Choroid plexus epithelial cell (primary cell): Measurements from ENCODE around the gene TLR10.
A peak's percentile ranks its signal among the peaks of the same experiment; 100 is the strongest.

ENCODE experiments used
- DNase-seq: peaks from one replicate; pipeline ENCODE4 v3.0.0-alpha.2; 2010; ENCODE audit warnings: low read depth
- H3K4me3 ChIP-seq: 2 replicates; pipeline ENCODE4 v1.5.1; 2011; ENCODE audit warnings: low read depth, mild to moderate bottlenecking, control low read depth, low read length, moderate library complexity
- CTCF ChIP-seq: conservative IDR thresholded peaks from 2 replicates; pipeline ENCODE4 v1.5.1; 2011; ENCODE audit warnings: low read depth, mild to moderate bottlenecking, control low read depth, inconsistent platforms, low read length, moderate library complexity

The TLR10 gene

DNA sequence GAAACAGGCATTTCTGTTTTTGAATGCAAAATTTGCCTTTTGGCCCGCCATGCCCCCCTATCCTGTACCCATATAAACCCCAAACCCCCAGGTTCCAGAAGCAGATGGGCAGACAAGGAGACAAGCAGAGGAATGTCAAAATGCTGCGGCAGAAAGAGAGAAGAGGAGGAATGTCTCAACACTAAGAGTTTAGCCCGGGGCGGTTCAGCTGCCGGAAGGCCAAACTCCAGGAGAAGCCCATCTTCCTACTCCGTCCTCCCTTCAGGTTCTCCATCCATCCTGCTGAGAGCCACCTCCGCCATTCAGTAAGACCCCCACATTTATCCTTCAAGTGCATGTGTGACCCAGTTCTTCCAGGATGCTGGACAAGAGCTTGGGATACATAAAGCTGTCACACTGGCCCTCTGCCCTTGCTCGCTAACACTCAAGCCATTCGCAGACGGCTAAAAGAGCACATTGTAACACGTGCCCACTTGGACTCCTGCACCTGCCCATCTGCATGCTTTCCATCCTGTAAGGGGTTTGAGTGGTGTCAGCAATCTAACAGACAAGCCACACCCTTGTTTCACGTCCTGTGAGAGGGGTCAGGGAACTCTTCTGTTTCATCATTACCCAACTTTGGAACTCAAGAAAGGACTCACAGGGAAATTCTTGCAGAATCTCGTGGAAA lies 31.3 kb downstream of the TLR10 start:
- no peak overlapping the region for H3K4me3 ChIP-seq
- no peak for DNase-seq
- TF ChIP-seq CTCF, result no peak

DNA sequence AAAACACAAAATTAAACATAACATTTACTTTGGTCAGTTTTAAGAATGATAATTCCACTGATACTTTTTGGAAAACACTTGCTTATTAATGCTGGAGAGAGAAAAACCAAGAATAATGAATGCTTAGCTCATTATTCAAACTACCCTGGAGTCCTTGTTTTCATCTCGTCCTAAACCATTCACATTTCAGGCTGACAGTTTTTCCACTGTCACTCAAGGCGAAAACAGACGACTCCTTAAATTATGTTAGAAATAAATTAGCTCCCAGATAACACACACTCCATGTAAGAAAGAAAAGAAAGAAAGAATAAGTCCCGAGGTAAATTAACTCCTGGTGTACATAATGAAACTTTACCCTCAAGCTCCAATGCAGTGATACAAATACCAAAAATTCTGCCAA lies 33.5 kb downstream of the TLR10 start:
- TF ChIP-seq CTCF, result no peak
- DNase-seq, result no peak
- H3K4me3 ChIP-seq, result no peak overlapping the region

DNA sequence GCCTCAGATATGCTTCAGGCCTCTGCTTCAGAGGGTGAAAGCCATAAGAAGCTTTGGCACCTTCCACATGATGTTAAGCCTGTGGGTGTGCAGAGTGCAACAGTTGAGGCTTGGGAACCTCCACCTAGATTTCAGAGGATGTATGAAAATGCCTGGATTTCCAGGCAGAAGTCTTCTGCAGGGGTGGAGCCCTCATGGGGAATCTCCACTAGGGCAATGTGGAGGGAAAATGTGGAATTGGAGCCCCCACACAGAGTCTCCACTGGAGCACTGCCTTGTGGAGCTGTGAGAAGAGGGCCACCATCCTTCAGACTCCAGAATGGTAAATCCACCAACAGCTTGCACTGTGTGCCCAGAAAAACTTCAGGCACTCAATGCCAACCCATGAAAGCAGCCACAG lies 35.2 kb downstream of the TLR10 start:
- no peak overlapping the region for H3K4me3 ChIP-seq
- no peak for DNase-seq
- no peak for TF ChIP-seq CTCF

DNA sequence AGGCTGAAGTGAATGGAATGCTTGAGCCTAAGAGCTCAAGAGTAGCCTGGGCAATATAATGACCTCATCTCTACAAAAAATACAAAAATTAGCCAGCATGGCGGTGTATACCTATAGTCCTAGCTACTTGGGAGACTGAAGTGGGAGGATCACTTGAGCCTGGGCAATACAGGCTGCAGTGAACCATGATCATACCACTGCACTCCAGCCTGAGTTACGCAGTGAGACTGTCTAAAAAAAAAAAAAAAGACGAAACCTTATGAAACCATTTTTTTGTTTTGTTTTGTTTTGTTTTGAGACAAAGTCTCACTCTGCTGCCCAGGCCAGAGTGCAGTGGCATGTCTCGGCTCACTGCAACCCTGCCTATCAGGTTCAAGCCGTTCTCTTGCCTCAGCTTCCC lies 36.9 kb downstream of the TLR10 start:
- H3K4me3 ChIP-seq, result no peak overlapping the region
- no peak for TF ChIP-seq CTCF

GRCh38 chr4:38743866-38744265 lies 38.9 kb downstream of the TLR10 start:
- TF ChIP-seq CTCF, result no peak
- peak; percentile 49 for DNase-seq
- no peak overlapping the region for H3K4me3 ChIP-seq

More for the DNA sequence above, 36.9 kb downstream of the TLR10 start:
- no peak for DNase-seq

- no peak overlapping the region for H3K4me3 ChIP-seq
- no peak for DNase-seq
- TF ChIP-seq CTCF, result no peak
These were observed 42.5 kb downstream of the TLR10 start for GRCh38 chr4:38740303-38740702.
